IMR-90 (cell line): ENCODE data around the gene ICAM1. TPM values are rescaled to one million over a fixed set of nuclear protein-coding genes. Genes with fewer than 3 reads are reported as not detected.

Source experiments
- ATAC-seq: fragments of 200-7000 bp; cut with Tn5 transposase; 2 replicates; pipeline ENCODE4 v1.9.1; 2020; ENCODE audit warnings: low read depth, mild to moderate bottlenecking, moderate library complexity
- BruUV-seq: library from RNA; stranded (reverse); fragments of 400-500 nt; replicated peaks from 2 replicates; lab custom pipeline; 2021; lab: Mats Ljungman, UMichigan
- CTCF ChIA-PET: fragments of 300-600 bp; formaldehyde crosslinking; extraction: SDS; loops from one replicate; lab custom pipeline; 2021; ENCODE audit warnings: antibody characterized with exemption; lab: Yijun Ruan, JAX
- POLR2A ChIA-PET: fragments of 300-600 bp; sonication (Branson Sonifier 250); formaldehyde crosslinking; loops from one replicate; lab custom pipeline; 2022; ENCODE audit warnings: antibody characterized with exemption; ENCODE audit not compliant: unreplicated experiment; lab: Charles Lee
- DNase-seq: peaks from one replicate; pipeline ENCODE4 v3.0.0; 2013
- H2AFZ ChIP-seq: replicated peaks from 2 replicates; pipeline ENCODE3; 2013; ENCODE audit warnings: low read length, mild to moderate bottlenecking; ENCODE audit not compliant: poor library complexity
- H2AK5ac ChIP-seq: 2 replicates; pipeline ENCODE4 v1.6.1; 2013; ENCODE audit warnings: low read depth, low read length, inconsistent platforms
- H2AK9ac ChIP-seq: replicated peaks from 2 replicates; pipeline ENCODE3; 2013; ENCODE audit warnings: mild to moderate bottlenecking, low read depth, low read length, moderate library complexity; ENCODE audit not compliant: poor library complexity
- H2BK120ac ChIP-seq: 2 replicates; pipeline ENCODE4 v1.6.1; 2013; ENCODE audit warnings: low read depth, low read length, inconsistent platforms
- H2BK15ac ChIP-seq: 3 replicates; pipeline ENCODE4 v1.6.1; 2013; ENCODE audit warnings: low read depth, low read length, inconsistent platforms
- H2BK20ac ChIP-seq: 2 replicates; pipeline ENCODE4 v1.6.1; 2013; ENCODE audit warnings: low read depth, mild to moderate bottlenecking, inconsistent platforms, low read length, moderate library complexity
- H2BK5ac ChIP-seq: 2 replicates; pipeline ENCODE4 v1.6.1; 2013; ENCODE audit warnings: mild to moderate bottlenecking, low read depth, low read length, inconsistent platforms; ENCODE audit not compliant: poor library complexity, severe bottlenecking
- H3K14ac ChIP-seq: replicated peaks from 2 replicates; pipeline ENCODE4 v1.6.1; 2013; ENCODE audit warnings: low read depth, low read length, inconsistent platforms
- H3K18ac ChIP-seq: 2 replicates; pipeline ENCODE4 v1.6.1; 2013; ENCODE audit warnings: low read depth, low read length, control low read depth
- H3K23ac ChIP-seq: 2 replicates; pipeline ENCODE4 v1.6.1; 2013; ENCODE audit warnings: low read depth, low read length, inconsistent platforms
- H3K27ac ChIP-seq: 2 replicates; pipeline ENCODE4 v1.5.1; 2013; ENCODE audit warnings: mild to moderate bottlenecking, control low read depth, low read length; ENCODE audit not compliant: insufficient read depth
- H3K27me3 ChIP-seq: 2 replicates; pipeline ENCODE4 v1.6.1; 2013; ENCODE audit warnings: low read length; ENCODE audit not compliant: control insufficient read depth, insufficient read depth
- H3K36me3 ChIP-seq: 2 replicates; pipeline ENCODE4 v1.6.1; 2013; ENCODE audit warnings: low read length, mixed read lengths; ENCODE audit not compliant: control insufficient read depth, insufficient read depth
- H3K4ac ChIP-seq: 2 replicates; pipeline ENCODE4 v1.6.1; 2013; ENCODE audit warnings: low read depth, low read length, inconsistent platforms
- H3K4me1 ChIP-seq: 2 replicates; pipeline ENCODE4 v1.6.1; 2013; ENCODE audit warnings: low read length, mixed read lengths; ENCODE audit not compliant: control insufficient read depth, insufficient read depth
- H3K4me2 ChIP-seq: 2 replicates; pipeline ENCODE4 v1.6.1; 2013; ENCODE audit warnings: low read depth, mild to moderate bottlenecking, control low read depth, low read length, moderate library complexity
- H3K4me3 ChIP-seq: 2 replicates; pipeline ENCODE4 v1.5.1; 2013; ENCODE audit warnings: low read depth, mild to moderate bottlenecking, control low read depth, low read length, moderate library complexity; ENCODE audit not compliant: insufficient read depth
- H3K56ac ChIP-seq: 2 replicates; pipeline ENCODE4 v1.6.1; 2013; ENCODE audit warnings: low read length, inconsistent platforms; ENCODE audit not compliant: insufficient read depth; ENCODE audit errors: extremely low read depth
- H3K79me1 ChIP-seq, 2 experiments: 2 replicates each; pipeline ENCODE4 v1.6.1; 2013; ENCODE audit warnings: low read length in 2 of 2, inconsistent platforms in 1 of 2, low read depth in 1 of 2
- H3K9ac ChIP-seq: 2 replicates; pipeline ENCODE4 v1.6.1; 2013; ENCODE audit warnings: low read depth, low read length, control low read depth
- H3K9me1 ChIP-seq: 2 replicates; pipeline ENCODE4 v1.6.1; 2013; ENCODE audit warnings: low read length, inconsistent platforms; ENCODE audit not compliant: insufficient read depth
- H3K9me3 ChIP-seq: 2 replicates; pipeline ENCODE4 v1.6.1; 2013; ENCODE audit warnings: low read length; ENCODE audit not compliant: control insufficient read depth, insufficient read depth
- H4K20me1 ChIP-seq: 2 replicates; pipeline ENCODE4 v1.6.1; 2013; ENCODE audit warnings: low read length, inconsistent platforms; ENCODE audit not compliant: insufficient read depth
- H4K5ac ChIP-seq: 2 replicates; pipeline ENCODE4 v1.6.1; 2013; ENCODE audit warnings: mild to moderate bottlenecking, low read depth, low read length, control low read depth
- H4K8ac ChIP-seq, 2 experiments: 2 replicates each; pipeline ENCODE4 v1.6.1; 2013; ENCODE audit warnings: low read depth in 2 of 2, low read length in 2 of 2, control low read depth in 1 of 2, inconsistent platforms in 1 of 2
- H4K91ac ChIP-seq: 2 replicates; pipeline ENCODE4 v1.6.1; 2013; ENCODE audit warnings: low read depth, low read length, inconsistent platforms; ENCODE audit not compliant: insufficient read depth
- CEBPB ChIP-seq: IDR thresholded peaks from 2 replicates; pipeline ENCODE4 v1.6.1; 2012; ENCODE audit warnings: low read depth, low read length, improper control_type of control experiment
- MAFK ChIP-seq: IDR thresholded peaks from 2 replicates; pipeline ENCODE4 v1.6.1; 2012; ENCODE audit warnings: low read depth, low read length, improper control_type of control experiment
- MAZ ChIP-seq: IDR thresholded peaks from 2 replicates; pipeline ENCODE4 v1.6.1; 2012; ENCODE audit warnings: low read depth, mild to moderate bottlenecking, low read length, improper control_type of control experiment, moderate library complexity, borderline replicate concordance
- MXI1 ChIP-seq: IDR thresholded peaks from 2 replicates; pipeline ENCODE4 v1.6.1; 2012; ENCODE audit warnings: low read depth, mild to moderate bottlenecking, low read length, moderate library complexity, borderline replicate concordance
- POLR2A ChIP-seq: IDR thresholded peaks from 2 replicates; pipeline ENCODE4 v1.6.1; 2012; ENCODE audit warnings: mild to moderate bottlenecking, low read depth, low read length
- RAD21 ChIP-seq: IDR thresholded peaks from 2 replicates; pipeline ENCODE4 v1.6.1; 2012; ENCODE audit warnings: low read length, improper control_type of control experiment
- SMC3 ChIP-seq: fragments of 150-350 bp; IDR thresholded peaks from 2 replicates; pipeline ENCODE4 v1.6.1; 2016; ENCODE audit warnings: low read depth, mild to moderate bottlenecking, antibody characterized with exemption, low read length, moderate library complexity
- USF2 ChIP-seq: fragments of 150-350 bp; IDR thresholded peaks from 2 replicates; pipeline ENCODE4 v1.6.1; 2017; ENCODE audit warnings: mild to moderate bottlenecking, antibody characterized with exemption, low read length, low read depth
- WGBS, 2 experiments: methylation state at CpG; one replicate each; pipeline versions ENCODE4 v1.1.5 to v1.1.7; 2013; ENCODE audit warnings: missing lambda C conversion rate in 2 of 2; ENCODE audit not compliant: insufficient read length in 1 of 2; ENCODE audit errors: extremely low coverage in 2 of 2; 5-methylcytosine and 5-hydroxymethylcytosine counted together
- dilution Hi-C: fragments of 300-500 bp; cut with HindIII; formaldehyde crosslinking; loops from one replicate; pipeline ENCODE4 v1.14.3; 2018; ENCODE audit warnings: low sequenced_read_pairs; ENCODE audit not compliant: unreplicated experiment
- in situ Hi-C: fragments of 300-500 bp; cut with MboI; formaldehyde crosslinking; loops from 3 replicates; pipeline ENCODE4 v1.14.3; 2019; ENCODE audit warnings: low sequenced_read_pairs, inconsistent platforms, mixed read lengths
- intact Hi-C: fragments of 100-400 bp; cut with micrococcal nuclease; formaldehyde crosslinking; loops from 2 replicates; pipeline ENCODE4 v1.10.0; 2022
- polyA plus RNA-seq, 3 experiments: library from polyadenylated mRNA; depleted of rRNA; stranded (reverse); fragments of >200 nt; gene quantifications; 2 replicates each; pipeline ENCODE4 v1.2.3, GENCODE V29; 2012; ENCODE audit warnings: low replicate concordance in 1 of 3
- total RNA-seq: library from RNA; depleted of rRNA; stranded (reverse); fragments of >200 nt; gene quantifications from 2 replicates; pipeline ENCODE4 v1.2.3, GENCODE V29; 2012
- TF ChIP-seq, protein P1 (sequence below): conservative IDR thresholded peaks from 2 replicates; pipeline ENCODE4 v1.5.1; 2012; ENCODE audit warnings: mild to moderate bottlenecking, low read depth, low read length, improper control_type of control experiment

ICAM1 gene
- total and polyA plus RNA-seq, 2 of the 4 experiments (the other 2 are of a cell fraction) = 10.6 to 19.1 TPM

- H2BK20ac ChIP-seq = no peak overlapping the region
- WGBS, 2 experiments = 90% methylated on average over 3 of the region's 9 CpGs; no CpG with 5 or more reads in 1 of the 2 experiments
- H2BK5ac ChIP-seq = no peak overlapping the region
- H3K9me3 ChIP-seq = no peaks in the 10 kb centered on the region
- H3K14ac ChIP-seq = no peak overlapping the region
- 0 out of 2 replicates have a peak, but pooled peaks cover 2% of the 10 kb centered on the region for H3K4me1 ChIP-seq
- H3K9me1 ChIP-seq = no peaks in the 10 kb centered on the region
- no peaks in the 10 kb centered on the region for H4K20me1 ChIP-seq
- H3K18ac ChIP-seq = no peak overlapping the region
- peaks cover 36% of the 10 kb centered on the region for H3K36me3 ChIP-seq
- H3K27me3 ChIP-seq = no peaks in the 10 kb centered on the region
- peaks cover 10 to 26% of the 10 kb centered on the region in 2 experiments for H3K79me1 ChIP-seq
- no peak overlapping the region for H2BK120ac ChIP-seq
- H2AK9ac ChIP-seq = no peak overlapping the region
- no peak overlapping the region for H4K91ac ChIP-seq
- no peak overlapping the region for H3K4me3 ChIP-seq
- in situ Hi-C loops = no loop called here
- no peak overlapping the region for H3K9ac ChIP-seq
- H3K4me2 ChIP-seq = no peak overlapping the region
- no peak overlapping the region for H3K23ac ChIP-seq
- no TSS peak for BruUV-seq
- no peak overlapping the region for H2AK5ac ChIP-seq
- intact Hi-C loops = loop anchor here (10.0 kb wide), 1 partner anchor 232 kb away; no protein-coding TSS in a partner anchor
- dilution Hi-C loops = no loop called here
- TF ChIP-seq MXI1 (no peak), MAZ (no peak), POLR2A (no peak), MAFK (no peak), SMC3 (no peak), CEBPB (no peak), RAD21 (no peak), USF2 (no peak)
- TF ChIP-seq, protein P1, sequence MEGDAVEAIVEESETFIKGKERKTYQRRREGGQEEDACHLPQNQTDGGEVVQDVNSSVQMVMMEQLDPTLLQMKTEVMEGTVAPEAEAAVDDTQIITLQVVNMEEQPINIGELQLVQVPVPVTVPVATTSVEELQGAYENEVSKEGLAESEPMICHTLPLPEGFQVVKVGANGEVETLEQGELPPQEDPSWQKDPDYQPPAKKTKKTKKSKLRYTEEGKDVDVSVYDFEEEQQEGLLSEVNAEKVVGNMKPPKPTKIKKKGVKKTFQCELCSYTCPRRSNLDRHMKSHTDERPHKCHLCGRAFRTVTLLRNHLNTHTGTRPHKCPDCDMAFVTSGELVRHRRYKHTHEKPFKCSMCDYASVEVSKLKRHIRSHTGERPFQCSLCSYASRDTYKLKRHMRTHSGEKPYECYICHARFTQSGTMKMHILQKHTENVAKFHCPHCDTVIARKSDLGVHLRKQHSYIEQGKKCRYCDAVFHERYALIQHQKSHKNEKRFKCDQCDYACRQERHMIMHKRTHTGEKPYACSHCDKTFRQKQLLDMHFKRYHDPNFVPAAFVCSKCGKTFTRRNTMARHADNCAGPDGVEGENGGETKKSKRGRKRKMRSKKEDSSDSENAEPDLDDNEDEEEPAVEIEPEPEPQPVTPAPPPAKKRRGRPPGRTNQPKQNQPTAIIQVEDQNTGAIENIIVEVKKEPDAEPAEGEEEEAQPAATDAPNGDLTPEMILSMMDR = no peak
- H3K56ac ChIP-seq = no peak overlapping the region
- H4K8ac ChIP-seq = no peak overlapping the region
- POLR2A ChIA-PET = no interaction called here
- H4K5ac ChIP-seq = no peak overlapping the region
- no peak overlapping the region for H3K4ac ChIP-seq
- no peak for DNase-seq
- ATAC-seq = no peak
- CTCF ChIA-PET = interaction anchor here (0.9 kb wide), 1 partner anchor 131 kb away, joined by 3 read pairs; no protein-coding TSS in a partner anchor
- no peak overlapping the region for H3K27ac ChIP-seq
- H2AFZ ChIP-seq = no peak overlapping the region
- H2BK15ac ChIP-seq = no peak overlapping the region
Observed at GRCh38 chr19:10256970-10257615, 13.8 kb upstream of the ICAM1 start.
